Progenitor cell of endocrine pancreas (in vitro differentiated cells): ENCODE measurements around the gene AP3S1. TPM values are rescaled to one million over a fixed set of nuclear protein-coding genes. Genes with fewer than 3 reads are reported as not detected.

ENCODE experiments used
- DNase-seq: peaks from one replicate; pipeline ENCODE4 v3.0.0; 2021; ENCODE audit warnings: low spot score; ENCODE audit not compliant: unreplicated experiment
- H3K27ac Mint-ChIP-seq: 2 replicates; pipeline ENCODE4 v1.8.0; 2021; ENCODE audit warnings: mild to moderate bottlenecking, moderate library complexity, mixed read lengths
- H3K27me3 Mint-ChIP-seq: 2 replicates; pipeline ENCODE4 v1.8.0; 2021; ENCODE audit warnings: mixed read lengths
- H3K36me3 Mint-ChIP-seq: 2 replicates; pipeline ENCODE4 v1.8.0; 2022; ENCODE audit warnings: mixed read lengths; ENCODE audit not compliant: insufficient read depth
- H3K4me1 Mint-ChIP-seq: 2 replicates; pipeline ENCODE4 v1.8.0; 2021; ENCODE audit warnings: low read depth, mixed read lengths
- H3K4me3 Mint-ChIP-seq: 2 replicates; pipeline ENCODE4 v1.8.0; 2021; ENCODE audit warnings: low read depth, mild to moderate bottlenecking, moderate library complexity, mixed read lengths
- H3K9me3 Mint-ChIP-seq: 2 replicates; pipeline ENCODE4 v1.8.0; 2021; ENCODE audit warnings: low read depth, mixed read lengths
- CTCF ChIP-seq: fragments of 200-600 bp; sonication (generic); IDR thresholded peaks from one replicate; pipeline ENCODE4 v1.5.0; 2021; ENCODE audit warnings: antibody characterized with exemption, mild to moderate bottlenecking; ENCODE audit not compliant: unreplicated experiment
- total RNA-seq: library from RNA; stranded (reverse); gene quantifications from 2 replicates; pipeline ENCODE4 v1.2.1, GENCODE V29; 2021

Gene AP3S1
- total RNA-seq, 1 donor from 2014 or later: 65.3 TPM

GRCh38 chr5:115932991-115933390 lies 91.3 kb downstream of the AP3S1 start:
- H3K4me1 Mint-ChIP-seq: no peaks in the 10 kb centered on the region
- H3K36me3 Mint-ChIP-seq: no peaks in the 10 kb centered on the region
- no peak for DNase-seq
- H3K4me3 Mint-ChIP-seq: no peak overlapping the region
- no peak for TF ChIP-seq CTCF
- H3K27me3 Mint-ChIP-seq: no peaks in the 10 kb centered on the region
- H3K27ac Mint-ChIP-seq: no peak overlapping the region
- no peaks in the 10 kb centered on the region for H3K9me3 Mint-ChIP-seq

GRCh38 chr5:115934388-115934974 lies 92.7 kb downstream of the AP3S1 start:
- DNase-seq: no peak
- Mint-ChIP-seq H3K36me3 (no peaks in the 10 kb centered on the region), H3K4me1 (no peaks in the 10 kb centered on the region), H3K4me3 (no peak overlapping the region), H3K9me3 (no peaks in the 10 kb centered on the region), H3K27ac (no peak overlapping the region), H3K27me3 (no peaks in the 10 kb centered on the region)
- TF ChIP-seq CTCF: no peak

GRCh38 chr5:115936031-115936430 lies 94.3 kb downstream of the AP3S1 start:
- H3K36me3 Mint-ChIP-seq: no peaks in the 10 kb centered on the region
- DNase-seq: no peak
- H3K27me3 Mint-ChIP-seq: no peaks in the 10 kb centered on the region
- no peak for TF ChIP-seq CTCF
- H3K4me1 Mint-ChIP-seq: no peaks in the 10 kb centered on the region
- no peak overlapping the region for H3K4me3 Mint-ChIP-seq
- H3K9me3 Mint-ChIP-seq: peaks cover under 1% of the 10 kb centered on the region
- no peak overlapping the region for H3K27ac Mint-ChIP-seq

- no peaks in the 10 kb centered on the region for H3K4me1 Mint-ChIP-seq
- H3K27ac Mint-ChIP-seq: no peak overlapping the region
Observed at GRCh38 chr5:115939059-115939458, 97.3 kb downstream of the AP3S1 start.

GRCh38 chr5:115940080-115940810 lies 98.5 kb downstream of the AP3S1 start:
- Mint-ChIP-seq H3K9me3 (peaks cover 7% of the 10 kb centered on the region), H3K27me3 (no peaks in the 10 kb centered on the region), H3K4me3 (no peak overlapping the region), H3K36me3 (no peaks in the 10 kb centered on the region), H3K27ac (no peak overlapping the region), H3K4me1 (no peaks in the 10 kb centered on the region)
- DNase-seq: no peak
- no peak for TF ChIP-seq CTCF

More at GRCh38 chr5:115939059-115939458, 97.3 kb downstream of the AP3S1 start:
- Mint-ChIP-seq H3K36me3 (no peaks in the 10 kb centered on the region), H3K27me3 (no peaks in the 10 kb centered on the region), H3K4me3 (no peak overlapping the region), H3K9me3 (peaks cover 7% of the 10 kb centered on the region)
- DNase-seq: no peak
- no peak for TF ChIP-seq CTCF
